Mononuclear cell (primary cell): Measurements from ENCODE around the gene TUNAR. TPM values are rescaled to one million over a fixed set of nuclear protein-coding genes. Genes with fewer than 3 reads are reported as not detected.

Experiments
- H3K27me3 ChIP-seq: 2 replicates; pipeline ENCODE4 v1.6.0; 2011; ENCODE audit warnings: low read length, control low read depth; ENCODE audit not compliant: insufficient read depth
- H3K4me1 ChIP-seq: 2 replicates; pipeline ENCODE4 v1.5.1; 2011; ENCODE audit warnings: mild to moderate bottlenecking, low read length, control low read depth; ENCODE audit not compliant: insufficient read depth
- H3K4me3 ChIP-seq: 2 replicates; pipeline ENCODE4 v1.5.1; 2011; ENCODE audit warnings: mild to moderate bottlenecking, low read length, moderate library complexity
- H3K9me3 ChIP-seq: 2 replicates; pipeline ENCODE4 v1.5.1; 2011; ENCODE audit warnings: low read depth, mild to moderate bottlenecking, control low read depth, low read length
- total RNA-seq: library from RNA; depleted of rRNA; stranded (reverse); fragments of >200 nt; gene quantifications from one replicate; pipeline ENCODE4 v1.2.3, GENCODE V29; 2012

TUNAR gene
- total RNA-seq, 1 donor: 0.21 TPM

GRCh38 chr14:95855606-95856005 is 21.0 kb upstream of the TUNAR start:
- Histone ChIP-seq H3K27me3 (no peaks in the 10 kb centered on the region), H3K9me3 (no peaks in the 10 kb centered on the region), H3K4me3 (no peak overlapping the region), H3K4me1 (no peaks in the 10 kb centered on the region)

DNA sequence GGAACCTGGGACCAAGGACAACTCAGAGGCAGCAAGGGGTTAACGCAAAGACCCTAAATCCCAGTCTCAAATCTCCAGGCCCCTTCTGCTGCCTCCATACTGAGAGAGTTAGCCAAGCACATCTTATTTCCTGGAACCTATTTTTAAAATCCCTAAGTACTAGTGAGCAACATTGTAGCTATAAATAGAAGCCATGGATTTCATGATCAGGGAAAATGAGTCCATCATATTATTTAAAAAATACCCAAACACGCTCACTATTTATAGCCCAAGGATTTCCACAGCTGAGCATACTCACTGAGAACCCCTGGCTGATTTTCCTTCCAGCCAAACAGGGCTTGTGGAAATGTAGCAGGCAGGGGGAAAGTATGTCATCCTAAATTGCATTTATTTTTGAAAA is 19.4 kb upstream of the TUNAR start:
- Histone ChIP-seq H3K4me1 (no peaks in the 10 kb centered on the region), H3K4me3 (no peak overlapping the region), H3K9me3 (no peaks in the 10 kb centered on the region), H3K27me3 (no peaks in the 10 kb centered on the region)

GRCh38 chr14:95858893-95859292 is 17.7 kb upstream of the TUNAR start:
- Histone ChIP-seq H3K9me3 (no peaks in the 10 kb centered on the region), H3K4me3 (no peak overlapping the region), H3K27me3 (no peaks in the 10 kb centered on the region), H3K4me1 (no peaks in the 10 kb centered on the region)

GRCh38 chr14:95862243-95862642 is 14.4 kb upstream of the TUNAR start:
- Histone ChIP-seq H3K27me3 (no peaks in the 10 kb centered on the region), H3K4me3 (no peak overlapping the region), H3K9me3 (no peaks in the 10 kb centered on the region), H3K4me1 (no peaks in the 10 kb centered on the region)

DNA sequence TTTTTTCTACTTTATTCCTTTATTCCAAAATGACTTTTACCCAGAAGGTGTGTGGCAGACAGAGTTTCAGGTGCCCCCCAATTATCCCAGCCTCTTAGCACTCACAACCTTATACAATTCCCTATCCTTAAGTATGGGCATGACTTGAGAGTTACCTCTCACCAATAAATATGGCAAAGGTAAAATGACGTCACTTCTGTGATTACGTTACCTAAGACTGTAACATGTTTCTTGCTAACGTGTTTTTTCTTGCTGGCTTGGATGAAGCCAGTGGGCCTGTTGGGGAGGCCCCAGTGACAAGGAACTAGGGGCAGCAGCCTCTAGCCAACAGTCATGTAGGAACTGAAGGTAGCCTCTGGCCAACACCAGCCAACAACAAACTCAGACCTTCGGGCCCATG is 13.3 kb upstream of the TUNAR start:
- Histone ChIP-seq H3K9me3 (no peaks in the 10 kb centered on the region), H3K4me1 (no peaks in the 10 kb centered on the region), H3K27me3 (no peaks in the 10 kb centered on the region), H3K4me3 (no peak overlapping the region)

DNA sequence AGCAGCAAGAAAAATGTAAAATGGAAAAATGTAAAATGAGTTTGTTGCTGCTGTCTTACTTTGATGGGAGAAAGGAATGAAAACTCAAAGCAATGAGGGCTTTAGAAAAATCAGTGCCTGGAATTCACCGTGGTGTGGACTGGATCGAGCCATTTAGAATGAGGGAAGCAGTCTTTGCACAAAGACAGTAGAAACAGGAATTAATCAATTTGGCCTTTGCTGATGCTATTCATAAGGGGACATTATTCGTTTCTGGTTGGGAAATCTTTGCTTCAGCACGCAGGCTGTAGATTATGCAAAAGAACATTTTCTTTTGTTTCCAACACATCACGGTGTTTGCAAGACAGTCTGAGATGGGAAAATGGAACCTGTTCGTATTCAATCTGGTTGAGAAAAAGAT is 6.9 kb upstream of the TUNAR start:
- Histone ChIP-seq H3K4me1 (no peaks in the 10 kb centered on the region), H3K27me3 (no peaks in the 10 kb centered on the region), H3K9me3 (no peaks in the 10 kb centered on the region), H3K4me3 (no peak overlapping the region)

GRCh38 chr14:95870772-95871171 is 5.9 kb upstream of the TUNAR start:
- no peaks in the 10 kb centered on the region for H3K4me1 ChIP-seq
- peaks cover 4% of the 10 kb centered on the region for H3K27me3 ChIP-seq
- no peak overlapping the region for H3K4me3 ChIP-seq
- no peaks in the 10 kb centered on the region for H3K9me3 ChIP-seq

- H3K4me1 ChIP-seq: no peaks in the 10 kb centered on the region
- H3K9me3 ChIP-seq: no peaks in the 10 kb centered on the region
- H3K4me3 ChIP-seq: no peak overlapping the region
- H3K27me3 ChIP-seq: peaks cover 4% of the 10 kb centered on the region
Measured at GRCh38 chr14:95871531-95871930, 5.1 kb upstream of the TUNAR start.

DNA sequence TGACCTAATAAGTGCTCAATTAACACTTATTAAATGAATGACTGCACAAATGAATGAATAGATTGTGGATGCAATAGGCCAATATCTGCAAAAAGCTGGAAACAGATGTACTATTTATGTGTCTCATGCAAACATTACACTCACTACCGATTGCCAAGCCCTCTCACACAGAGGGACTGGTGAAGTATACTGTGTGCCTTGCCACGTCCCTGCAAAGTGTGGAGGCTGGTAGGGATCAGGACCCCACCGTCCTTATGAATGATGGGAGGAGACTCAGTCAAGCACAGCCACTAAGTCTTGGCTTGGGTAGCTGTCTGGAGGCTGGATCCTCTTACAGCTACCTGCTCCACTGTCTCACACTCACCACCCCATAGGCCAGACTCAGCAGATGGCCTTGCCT is 3.9 kb upstream of the TUNAR start:
- Histone ChIP-seq H3K4me1 (no peaks in the 10 kb centered on the region), H3K27me3 (peaks cover 12% of the 10 kb centered on the region), H3K9me3 (no peaks in the 10 kb centered on the region), H3K4me3 (no peak overlapping the region)

DNA sequence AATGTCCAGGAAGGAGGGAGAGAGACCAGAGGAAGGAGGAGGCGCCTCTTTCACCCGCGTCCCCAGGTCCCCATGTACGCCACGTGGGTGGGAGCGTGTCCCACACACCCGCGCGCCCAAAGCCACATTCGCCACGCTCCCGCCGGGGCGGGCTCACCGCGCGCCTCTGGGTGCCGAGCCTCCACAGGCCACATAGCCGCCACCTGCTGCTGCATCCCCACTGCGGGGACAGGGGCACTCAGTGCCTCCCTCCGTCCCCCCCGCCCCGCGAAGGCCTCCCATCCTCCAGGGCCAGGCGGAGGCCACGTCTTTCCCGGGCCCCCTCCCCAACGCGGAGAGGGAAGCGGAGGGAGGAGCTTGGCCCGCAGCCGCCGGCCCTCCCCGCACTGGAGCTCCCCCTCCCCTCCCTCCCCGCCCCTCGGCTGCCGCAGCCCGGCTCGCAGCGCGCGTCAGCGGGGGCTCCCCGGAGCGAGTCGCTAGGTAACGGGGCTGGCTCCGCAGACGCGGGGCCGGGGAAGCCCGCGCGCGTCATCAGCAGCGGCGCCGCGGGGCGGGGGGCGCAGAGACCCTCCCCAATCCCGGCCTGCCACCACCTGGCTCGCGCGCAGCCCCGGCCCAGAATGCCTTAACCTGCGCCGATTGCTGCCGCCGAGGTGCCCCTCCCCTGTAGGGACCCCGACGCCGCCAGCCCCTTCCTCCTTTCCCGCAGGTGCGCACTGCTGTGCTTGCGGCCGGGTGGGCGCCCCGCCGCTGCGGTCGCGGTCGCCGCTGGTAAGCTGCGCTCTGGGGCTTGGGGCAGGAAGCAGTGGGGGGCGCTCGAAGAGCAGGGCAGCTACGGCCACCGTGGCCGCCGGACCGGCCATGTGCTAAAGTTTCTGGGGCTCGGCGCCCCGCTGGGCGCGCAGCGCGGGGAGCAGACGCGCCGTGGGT is 536 bp upstream of the TUNAR start:
- Histone ChIP-seq H3K4me1 (no peaks in the 10 kb centered on the region), H3K9me3 (no peaks in the 10 kb centered on the region), H3K4me3 (no peak overlapping the region), H3K27me3 (peaks cover 24% of the 10 kb centered on the region)

- Histone ChIP-seq H3K9me3 (no peaks in the 10 kb centered on the region), H3K27me3 (peaks cover 24% of the 10 kb centered on the region), H3K4me1 (no peaks in the 10 kb centered on the region), H3K4me3 (no peak overlapping the region)
Measured at GRCh38 chr14:95877633-95878032, 1.0 kb downstream of the TUNAR start.

DNA sequence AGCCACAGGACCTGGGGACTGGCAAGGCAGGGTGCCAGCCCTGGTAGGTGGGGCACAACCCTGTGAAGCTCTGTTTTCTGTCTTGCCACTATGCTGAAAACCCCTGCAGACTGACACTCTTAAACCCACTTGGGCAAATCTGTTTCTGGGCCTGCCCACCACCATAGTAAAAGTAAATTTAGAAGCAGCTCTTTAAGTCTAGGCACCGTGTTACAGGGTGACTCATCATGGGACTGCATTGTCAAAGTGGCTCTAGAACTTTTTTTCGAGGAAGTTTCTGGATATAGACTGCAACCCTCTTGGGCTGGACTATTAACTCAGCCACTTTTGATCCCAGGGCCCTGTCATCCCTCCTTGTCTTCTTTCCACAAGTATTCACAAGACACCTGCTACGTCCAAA is 7.7 kb downstream of the TUNAR start:
- Histone ChIP-seq H3K9me3 (no peaks in the 10 kb centered on the region), H3K4me3 (no peak overlapping the region), H3K27me3 (peaks cover 4% of the 10 kb centered on the region), H3K4me1 (no peaks in the 10 kb centered on the region)

DNA sequence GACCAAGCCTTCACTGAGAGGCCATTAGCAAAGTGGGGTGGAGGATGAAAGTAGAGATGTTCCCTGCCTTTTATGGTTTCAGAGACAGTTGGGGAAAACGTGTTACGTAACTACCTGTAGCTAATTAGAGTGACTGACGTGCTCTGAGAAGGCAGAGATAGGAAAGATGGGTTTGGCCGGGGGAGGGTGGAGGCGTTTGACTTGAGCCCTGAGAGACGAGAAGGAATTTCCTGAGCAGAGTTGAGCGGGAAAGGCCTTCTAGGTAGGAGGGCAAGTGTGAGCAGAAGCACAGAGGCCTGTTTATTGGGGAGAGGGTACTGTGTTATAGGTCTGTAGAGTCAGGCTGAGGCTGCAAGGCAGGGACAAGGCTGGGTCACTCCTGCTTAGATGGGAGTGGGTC is 8.6 kb downstream of the TUNAR start:
- Histone ChIP-seq H3K4me3 (no peak overlapping the region), H3K4me1 (no peaks in the 10 kb centered on the region), H3K27me3 (no peaks in the 10 kb centered on the region), H3K9me3 (no peaks in the 10 kb centered on the region)

GRCh38 chr14:95885866-95886265 is 9.2 kb downstream of the TUNAR start:
- no peaks in the 10 kb centered on the region for H3K4me1 ChIP-seq
- H3K4me3 ChIP-seq: no peak overlapping the region
- no peaks in the 10 kb centered on the region for H3K9me3 ChIP-seq
- H3K27me3 ChIP-seq: no peaks in the 10 kb centered on the region

- no peaks in the 10 kb centered on the region for H3K4me1 ChIP-seq
- H3K27me3 ChIP-seq: no peaks in the 10 kb centered on the region
- no peaks in the 10 kb centered on the region for H3K9me3 ChIP-seq
Measured at GRCh38 chr14:95886366-95887056, 9.9 kb downstream of the TUNAR start.

DNA sequence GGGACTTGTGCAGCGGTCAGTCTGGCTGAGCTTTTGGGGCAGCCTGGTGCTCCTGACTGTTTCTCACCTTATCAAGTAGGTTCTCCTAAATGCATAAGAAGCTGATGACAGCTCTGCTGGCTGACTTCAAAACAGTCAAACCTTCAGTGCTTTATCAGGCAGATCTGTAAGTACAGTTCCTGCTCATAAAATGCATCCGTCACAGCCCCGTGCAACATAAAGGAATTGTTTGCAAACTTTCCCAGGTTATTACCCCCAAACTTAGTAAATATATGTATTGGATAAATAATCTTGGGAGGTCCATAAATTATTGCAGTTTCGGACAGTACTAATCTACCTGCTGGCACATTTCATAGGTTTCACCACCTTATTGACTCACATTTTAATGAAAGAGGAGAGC is 10.7 kb downstream of the TUNAR start:
- H3K9me3 ChIP-seq: no peaks in the 10 kb centered on the region
- no peak overlapping the region for H3K4me3 ChIP-seq
- H3K4me1 ChIP-seq: no peaks in the 10 kb centered on the region
- H3K27me3 ChIP-seq: no peaks in the 10 kb centered on the region

More at GRCh38 chr14:95886366-95887056, 9.9 kb downstream of the TUNAR start:
- no peak overlapping the region for H3K4me3 ChIP-seq
